NK-92 treated with Interleukin-12 subunit alpha and Interleukin-12 subunit beta, amount 100 ng/mL, for 24 hours (cell line): ENCODE measurements around the gene VPS39.

Experiments
- DNase-seq: peaks from one replicate; lab custom pipeline; 2025; lab: John Stamatoyannopoulos, UW

VPS39 gene

DNA sequence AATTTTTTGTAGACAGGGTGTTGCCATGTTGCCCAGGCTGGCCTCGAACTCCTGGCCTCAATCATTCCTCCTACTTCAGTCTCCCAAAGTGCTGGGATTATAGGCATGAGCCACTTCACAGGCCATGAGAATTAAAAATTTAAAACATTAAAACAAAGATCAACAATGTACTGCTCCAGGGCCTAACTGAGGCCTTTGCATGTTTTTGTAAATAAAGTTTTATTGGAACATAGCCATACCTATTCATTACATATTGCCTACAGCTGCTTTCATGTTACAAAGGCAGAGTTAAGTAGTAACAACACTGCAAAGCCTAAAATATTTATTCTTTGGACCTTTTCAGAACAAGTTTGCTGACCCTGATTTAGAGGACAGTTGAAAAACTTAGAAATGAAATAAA lies 9.6 kb downstream of the VPS39 start:
- no peak for DNase-seq

DNA sequence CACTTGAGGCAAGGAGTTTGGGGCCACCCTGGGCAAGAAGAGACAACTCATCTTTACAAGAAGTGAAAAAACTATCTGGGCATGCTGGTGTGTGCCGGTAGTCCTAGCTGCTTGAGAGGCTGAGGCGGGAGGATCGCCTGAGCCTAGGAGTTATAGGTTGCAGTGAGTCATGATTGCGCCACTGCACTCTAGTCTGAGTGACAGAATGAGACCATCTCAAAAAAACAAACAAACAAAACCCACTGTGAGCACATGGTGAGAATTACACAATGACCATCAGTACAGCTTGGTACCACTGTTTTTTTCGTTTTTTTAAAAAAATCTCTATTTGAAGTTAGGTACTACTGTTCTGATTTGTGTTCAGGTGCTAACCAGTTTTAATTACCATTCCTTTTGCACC lies 13.6 kb downstream of the VPS39 start:
- peak; percentile 77 for DNase-seq

DNA sequence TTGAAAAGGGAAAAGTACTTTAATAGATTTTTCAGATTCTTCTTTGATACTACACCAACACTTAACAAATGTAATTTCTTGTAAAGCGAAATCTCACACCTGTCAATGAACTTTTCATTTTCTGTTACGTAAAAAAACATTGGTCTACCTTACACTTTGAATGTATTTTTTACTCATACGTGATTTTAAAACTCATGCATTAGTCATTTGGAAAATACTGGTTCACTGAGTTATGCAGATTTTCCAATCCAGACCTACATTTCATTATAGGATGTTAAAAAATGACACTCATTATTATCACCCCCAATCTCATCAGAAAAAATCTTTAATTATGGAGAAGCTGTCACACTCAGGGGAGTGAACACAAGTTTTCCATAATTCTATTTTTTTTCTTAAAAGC lies 14.7 kb downstream of the VPS39 start:
- DNase-seq, result no peak

DNA sequence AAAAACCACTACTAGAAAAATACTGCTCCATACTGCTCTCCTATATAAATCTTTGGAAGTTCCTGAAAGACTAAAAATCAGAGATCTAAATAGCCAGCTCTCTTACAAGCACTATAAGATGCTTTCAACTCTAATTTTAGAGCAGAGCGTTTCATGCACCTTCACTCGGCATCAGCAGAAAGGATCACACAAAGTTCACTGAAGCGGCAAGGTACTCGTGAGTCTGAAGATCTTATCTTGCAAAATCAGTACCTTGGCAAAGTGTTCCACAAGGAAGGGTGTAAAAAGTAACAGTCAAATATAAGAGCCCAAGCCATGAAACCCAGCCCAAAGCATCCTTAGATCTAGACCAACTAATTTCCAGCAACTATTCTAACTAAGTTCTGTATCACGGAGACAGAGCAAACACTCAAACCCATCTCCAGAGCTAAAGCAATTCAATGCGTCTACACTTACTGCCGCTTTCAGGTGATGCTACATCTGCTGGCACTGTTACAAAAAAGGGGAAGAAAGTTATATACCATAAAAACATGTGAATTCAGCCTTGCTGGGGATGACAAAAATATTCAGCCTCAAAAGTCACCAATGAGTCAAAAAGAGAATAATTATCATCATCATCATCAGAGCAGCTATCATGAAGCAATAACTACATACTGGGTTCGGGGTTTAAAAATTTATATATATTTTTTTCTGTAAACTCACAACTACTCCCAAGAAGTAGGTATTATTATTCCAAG lies 16.3 kb downstream of the VPS39 start:
- DNase-seq, result no peak

DNA sequence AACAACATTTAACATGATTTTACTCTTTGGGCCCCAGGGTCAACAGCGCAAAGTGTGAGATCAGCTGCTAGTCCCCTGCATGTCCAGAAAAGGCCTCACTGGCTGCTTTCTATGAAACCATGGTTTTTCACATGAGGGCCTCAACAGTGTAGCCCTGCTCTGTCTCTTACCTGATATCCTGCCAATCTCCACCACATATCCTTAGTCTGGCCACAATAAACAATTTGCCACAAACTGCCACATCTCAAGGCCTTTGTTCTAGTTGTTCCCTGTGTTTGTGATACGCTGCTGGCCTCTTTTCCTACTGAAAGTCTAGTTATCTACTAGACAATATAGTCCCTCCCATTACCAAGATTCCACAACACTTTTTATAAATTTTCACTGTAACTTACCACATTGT lies 17.7 kb downstream of the VPS39 start:
- no peak for DNase-seq

DNA sequence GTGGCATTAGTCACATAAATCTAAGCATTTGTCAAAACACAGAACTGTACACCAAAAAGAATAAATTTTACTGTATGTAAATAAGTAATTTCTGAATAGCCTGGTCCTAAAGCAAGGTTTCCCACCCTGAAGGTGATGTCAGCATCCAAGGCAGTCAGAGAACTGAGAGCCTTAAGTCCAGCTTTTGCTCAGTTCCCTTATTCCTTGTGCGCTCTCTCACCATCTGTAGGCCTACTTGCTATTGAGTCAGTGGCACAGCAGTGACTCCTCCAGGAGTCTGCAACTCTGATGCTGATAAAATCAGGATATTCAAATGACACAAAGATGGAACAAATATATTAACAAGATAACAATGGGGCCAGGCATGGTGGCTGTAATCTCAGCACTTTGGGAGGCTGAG lies 22.3 kb downstream of the VPS39 start:
- no peak for DNase-seq

DNA sequence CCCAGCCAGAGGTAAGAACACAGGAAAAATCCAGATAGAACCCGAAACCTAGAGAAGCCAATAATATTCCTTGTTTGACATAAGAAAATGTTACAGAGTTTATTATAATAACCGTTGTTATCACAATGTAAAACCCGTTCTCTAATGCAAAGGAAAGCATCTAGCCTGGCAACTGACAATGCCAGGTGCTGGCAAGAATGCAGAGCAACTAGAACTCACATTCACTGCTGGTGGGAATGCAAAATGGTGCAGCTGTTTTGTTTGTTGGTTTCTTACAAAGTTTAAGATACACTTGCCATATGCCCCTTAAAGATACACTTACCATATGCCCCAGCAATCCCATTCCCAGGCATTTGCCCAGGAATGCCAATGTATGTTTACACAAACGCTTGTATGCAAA lies 23.4 kb downstream of the VPS39 start:
- DNase-seq, result no peak

DNA sequence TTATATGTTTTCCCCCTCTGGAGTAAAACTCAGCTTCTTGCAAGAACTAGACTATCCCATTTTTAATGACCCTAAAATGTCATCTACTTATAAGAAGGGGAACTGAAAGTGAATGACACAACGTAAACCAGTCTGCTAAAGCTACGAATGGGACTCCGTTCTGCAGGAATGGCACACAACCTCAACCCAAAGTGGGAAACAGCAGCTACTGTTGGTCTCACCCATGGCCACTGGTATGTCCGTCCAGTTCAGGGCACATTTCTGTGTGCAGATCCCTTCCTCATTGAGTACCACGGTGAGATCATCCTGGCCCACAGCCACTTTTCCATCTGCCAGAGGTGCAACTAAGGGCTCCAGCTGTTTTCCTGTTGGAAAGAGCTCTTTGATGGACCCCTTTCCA lies 23.8 kb downstream of the VPS39 start:
- no peak for DNase-seq

DNA sequence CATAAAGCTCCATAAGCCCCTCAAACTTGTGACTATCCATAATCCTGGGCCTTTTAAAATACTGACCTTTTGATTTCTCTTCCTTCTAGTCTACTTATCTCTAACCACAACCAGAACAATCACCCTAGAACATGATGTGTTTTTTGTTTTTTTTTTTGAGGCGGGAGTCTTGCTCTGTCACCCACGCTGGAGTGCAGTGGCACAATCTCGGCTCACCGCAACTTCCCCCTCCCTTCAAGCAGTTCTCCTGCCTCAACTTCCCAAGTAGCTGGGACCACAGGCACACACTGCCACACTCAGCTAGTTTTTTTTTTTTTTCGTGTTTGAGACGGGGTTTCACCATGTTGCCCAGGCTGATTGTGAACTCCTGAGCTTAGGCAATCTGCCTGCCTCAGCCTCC lies 25.1 kb downstream of the VPS39 start:
- no peak for DNase-seq

DNA sequence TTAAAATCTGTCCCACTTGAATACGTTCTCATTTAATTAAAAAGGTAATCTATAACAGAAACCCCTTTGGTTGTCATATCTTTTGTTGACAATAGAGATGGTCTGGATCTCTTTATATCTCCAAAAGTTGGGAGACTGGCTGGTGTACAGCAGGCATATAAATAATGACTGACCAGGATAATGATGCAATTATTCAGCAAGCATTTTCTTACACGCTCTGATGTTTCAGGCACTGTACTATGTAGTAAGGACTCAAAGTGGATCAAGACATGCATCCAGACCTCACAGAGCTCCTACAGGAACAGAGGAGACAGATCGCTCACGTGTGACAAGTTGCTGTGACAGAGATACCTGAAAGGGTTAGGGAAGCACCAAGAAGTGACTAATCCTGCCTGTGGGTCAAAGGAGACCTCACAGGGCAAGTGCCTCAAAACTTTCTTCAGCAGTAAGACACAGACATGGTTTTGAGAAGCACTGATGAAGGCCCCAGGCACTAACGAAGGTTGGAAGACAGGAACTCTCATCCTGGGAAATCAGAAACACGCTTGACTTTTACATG lies 25.7 kb downstream of the VPS39 start:
- no peak for DNase-seq

DNA sequence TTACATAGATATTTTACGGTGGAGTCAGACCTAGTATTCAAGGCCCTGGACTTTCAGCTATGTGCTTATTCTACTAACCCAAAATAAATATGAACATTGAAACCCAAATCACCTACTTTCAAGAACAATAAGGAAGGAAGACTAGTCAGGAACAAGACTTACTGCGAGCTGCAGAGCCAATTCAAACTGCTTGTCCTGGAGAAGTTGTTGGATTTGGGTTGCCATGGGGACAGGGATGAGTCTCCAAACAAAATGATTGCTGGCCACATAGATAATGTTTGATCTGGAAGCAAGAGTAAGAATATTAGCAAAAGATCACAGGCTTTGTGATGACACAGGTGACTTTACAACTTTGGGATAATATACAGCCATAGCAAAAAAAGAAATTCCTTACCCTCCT lies 30.0 kb downstream of the VPS39 start:
- no peak for DNase-seq

DNA sequence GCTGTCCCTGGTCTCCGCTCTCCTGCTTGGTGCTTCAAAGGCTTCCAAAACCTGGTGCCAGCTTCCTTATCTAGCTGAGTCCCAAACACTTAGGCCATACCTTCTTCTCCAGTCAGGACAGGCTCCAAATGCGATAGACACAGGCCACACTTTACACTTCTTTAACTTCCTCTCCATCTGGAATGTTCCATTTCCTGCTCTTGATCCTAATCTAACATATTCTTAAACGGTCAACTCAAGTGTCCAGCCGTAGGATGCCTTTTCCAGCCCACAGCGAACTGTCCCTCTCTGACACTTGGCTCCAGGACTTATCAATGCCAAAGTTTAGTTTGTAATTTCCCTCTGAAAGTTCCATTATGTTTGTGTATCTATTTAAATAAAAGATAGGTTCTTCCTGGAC lies 32.4 kb downstream of the VPS39 start:
- no peak for DNase-seq

DNA sequence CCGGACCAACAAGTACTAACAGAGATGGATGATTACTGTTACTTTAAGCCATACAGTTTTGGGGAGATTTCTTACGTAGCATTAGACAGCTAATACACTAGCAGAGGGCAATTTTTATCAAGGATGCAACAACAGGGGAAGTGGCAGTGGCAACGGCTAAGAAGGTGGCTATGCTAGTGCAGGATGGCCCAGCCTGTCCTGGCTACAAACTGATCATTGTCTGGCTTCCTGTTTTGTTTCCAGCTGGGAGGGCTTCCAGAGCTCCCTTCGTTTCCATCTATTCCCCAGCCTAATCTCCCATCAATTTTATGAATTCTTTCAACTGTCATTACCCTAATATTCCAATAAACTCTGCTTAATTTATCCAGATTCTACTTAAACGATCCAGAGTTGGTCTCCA lies 35.6 kb downstream of the VPS39 start:
- no peak for DNase-seq

DNA sequence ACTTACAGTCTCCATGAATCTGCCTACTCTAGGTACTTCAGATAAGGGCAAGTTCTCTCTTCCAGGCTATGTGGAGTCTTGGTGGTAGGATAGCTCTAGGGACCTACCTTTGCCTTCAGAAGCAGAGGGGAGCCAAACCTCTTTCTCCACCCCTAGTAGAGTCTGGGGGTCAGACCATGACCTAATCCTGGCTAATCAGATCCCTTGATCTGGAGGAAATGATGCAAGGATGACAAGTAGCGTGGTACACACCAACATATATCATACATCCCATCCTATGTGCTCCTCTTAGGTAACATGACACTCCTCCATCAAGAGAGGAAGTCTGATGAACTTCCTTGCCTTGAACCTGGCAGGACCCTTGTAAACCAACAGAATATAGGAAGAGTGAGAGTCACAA lies 36.3 kb downstream of the VPS39 start:
- DNase-seq, result no peak

DNA sequence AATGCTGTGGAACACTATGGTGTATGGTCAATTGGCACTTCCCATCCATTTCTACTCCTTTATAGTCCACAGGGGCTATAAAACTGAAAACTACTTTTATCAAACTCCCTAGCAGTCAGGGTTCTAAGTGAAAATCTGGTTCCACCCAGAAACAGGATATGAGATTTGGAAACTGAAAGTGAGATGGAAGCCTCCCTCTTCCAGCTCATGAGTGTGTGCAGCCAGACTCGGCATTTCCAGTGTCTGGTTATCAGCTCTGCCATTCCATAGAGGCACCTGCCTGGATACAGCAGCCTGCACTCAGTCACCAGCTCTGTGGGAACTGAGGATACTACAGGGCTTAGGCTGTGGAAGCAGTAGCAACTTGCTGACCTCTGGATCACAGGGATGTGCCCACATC lies 37.0 kb downstream of the VPS39 start:
- DNase-seq, result no peak

DNA sequence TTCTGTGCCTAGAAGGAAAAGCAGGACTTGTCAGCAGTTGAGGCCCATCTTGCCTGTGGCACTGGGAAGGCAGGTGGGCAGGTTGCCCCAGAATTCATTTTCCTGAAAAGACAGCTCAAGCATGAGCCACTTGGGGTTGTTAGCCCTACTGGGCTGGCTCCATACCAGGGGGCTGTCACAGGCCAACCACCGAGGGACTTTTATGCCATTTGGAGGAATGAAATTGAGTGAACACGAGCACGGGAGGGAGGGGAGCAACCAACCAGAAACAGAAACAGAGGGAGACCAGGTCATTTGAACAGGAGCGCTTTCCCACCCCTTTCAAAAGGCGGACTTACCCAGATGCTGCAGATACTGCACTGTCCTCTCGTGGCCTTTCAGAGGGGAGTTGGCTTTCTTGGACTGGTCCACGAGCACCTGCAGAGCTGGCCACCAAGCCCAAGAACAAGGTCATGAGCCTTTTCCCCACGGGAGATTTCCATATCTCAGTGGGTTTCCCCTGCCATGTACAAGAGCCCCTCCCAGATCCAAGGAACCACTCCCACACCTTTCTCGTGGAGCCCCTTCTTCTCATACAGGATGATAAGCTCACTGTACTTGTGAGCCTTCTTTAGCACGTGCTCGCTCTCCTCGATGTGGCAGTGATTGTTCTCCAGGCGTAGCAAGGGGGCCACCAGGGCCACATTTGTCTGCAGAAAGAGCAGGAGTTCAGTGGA lies 41.7 kb downstream of the VPS39 start:
- no peak for DNase-seq

DNA sequence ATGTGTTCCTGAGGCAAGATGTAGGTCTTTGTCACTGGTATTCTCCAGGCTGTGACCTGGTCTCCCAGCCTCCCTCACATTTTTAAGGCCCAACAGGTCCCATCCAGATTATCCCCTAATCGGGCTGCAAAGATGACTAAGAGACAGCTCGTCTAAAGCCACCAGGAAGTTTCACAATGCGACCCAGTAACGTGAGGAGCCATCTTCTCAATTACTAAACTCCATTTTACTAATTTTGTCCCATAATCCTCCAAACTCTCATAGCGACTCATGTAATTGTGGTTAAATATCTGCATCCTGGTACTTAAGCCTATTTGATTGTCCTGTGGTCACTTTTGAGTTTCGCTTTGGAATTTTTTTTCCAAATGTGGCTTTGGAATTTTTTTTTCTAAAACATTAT lies 43.0 kb downstream of the VPS39 start:
- no peak for DNase-seq

DNA sequence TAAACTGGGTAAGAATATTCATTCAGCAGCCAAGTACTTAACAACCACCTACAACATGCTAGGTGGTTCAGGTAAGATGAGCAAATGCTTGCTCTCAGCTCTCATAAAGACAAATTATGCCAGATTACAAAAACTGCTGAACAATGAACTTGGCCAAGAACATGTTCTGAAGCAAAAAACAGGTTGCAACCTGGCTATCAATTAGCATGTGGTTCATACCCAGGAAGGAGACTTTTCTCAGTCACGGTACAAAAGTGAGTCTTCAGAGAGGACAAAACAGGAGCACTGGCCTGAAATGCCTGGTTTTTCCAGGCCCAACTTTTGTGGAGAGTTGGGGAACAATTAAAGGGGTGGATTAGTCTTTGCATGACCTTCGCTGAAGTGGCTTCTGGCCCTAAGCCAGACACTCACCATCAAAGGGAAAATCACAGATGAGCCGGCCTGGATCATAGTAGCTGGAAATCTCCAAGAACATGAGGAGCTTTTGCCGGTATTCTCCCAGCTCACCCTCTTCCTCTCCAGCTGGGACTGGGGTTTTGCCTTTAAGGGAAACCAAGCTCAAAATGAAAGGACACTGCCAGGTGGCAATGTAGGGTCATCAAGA lies 44.1 kb downstream of the VPS39 start:
- no peak for DNase-seq

DNA sequence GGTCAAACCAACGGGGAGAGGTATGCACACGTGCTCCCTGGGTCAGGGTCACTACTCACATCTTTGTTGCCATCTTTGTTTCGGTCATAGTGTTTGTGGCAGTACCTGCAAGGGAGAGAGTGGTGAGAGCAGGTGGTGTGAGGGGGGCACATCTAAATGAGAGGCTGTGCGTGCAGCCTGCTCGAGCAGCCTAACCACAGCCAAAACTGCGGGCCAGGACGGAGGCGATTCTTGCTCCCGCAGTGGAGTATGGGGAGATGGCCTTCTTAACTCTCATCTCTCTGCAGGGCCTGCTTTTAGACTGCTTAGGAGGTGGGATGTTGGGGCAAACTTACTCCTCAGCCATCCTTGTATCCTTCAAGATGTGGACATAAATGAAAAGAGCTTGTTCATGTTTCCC lies 44.8 kb downstream of the VPS39 start:
- no peak for DNase-seq

DNA sequence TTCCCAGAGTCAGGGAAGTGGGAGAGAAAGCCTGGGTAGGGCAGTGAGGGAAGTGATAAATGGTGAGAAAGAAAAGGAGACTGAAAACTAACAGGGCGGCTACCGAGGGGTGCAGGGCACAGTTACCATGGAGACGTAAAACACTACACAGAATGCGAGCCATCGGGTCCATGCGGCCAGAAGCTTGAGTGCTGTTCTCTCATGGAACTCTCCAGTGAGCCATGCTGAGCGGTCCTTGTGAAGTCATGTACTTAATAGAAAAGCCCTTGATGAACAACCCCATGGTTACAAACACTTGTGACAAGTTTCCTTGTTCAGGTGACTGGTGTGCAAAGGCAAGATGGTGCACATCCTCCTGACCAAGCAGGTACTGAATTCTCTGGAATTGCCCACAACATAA lies 48.0 kb downstream of the VPS39 start:
- DNase-seq, result no peak

DNA sequence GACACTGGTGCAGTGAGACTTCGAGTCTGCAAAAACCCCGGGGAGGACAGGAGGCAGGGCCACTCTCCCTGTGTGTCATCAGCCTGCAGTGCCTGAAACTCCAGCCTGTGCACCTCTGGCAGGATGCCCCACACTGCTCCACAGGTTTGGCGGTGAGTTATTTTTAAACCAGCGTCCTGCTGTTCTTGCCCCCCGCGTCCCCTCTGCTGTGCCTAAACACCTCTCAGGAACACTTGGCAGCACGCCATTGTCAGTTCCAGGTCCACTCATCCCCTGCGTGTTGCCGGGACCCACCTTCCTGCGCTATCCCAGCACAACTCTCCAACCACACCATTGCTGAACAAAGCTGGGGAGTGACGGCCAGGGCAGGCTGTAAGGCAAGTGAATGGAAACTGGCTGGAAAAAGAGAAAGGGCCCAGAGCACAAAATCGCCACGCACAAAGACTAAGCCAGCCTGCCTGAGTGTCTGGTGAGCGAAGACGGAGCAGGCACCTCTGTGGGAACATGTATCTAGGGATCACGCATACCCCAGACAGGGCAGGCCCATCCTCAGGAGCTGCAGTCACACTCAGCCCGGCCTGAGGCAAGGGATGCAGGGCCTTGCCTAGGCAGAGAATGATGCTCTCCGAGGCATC lies 48.6 kb downstream of the VPS39 start:
- DNase-seq, result no peak

DNA sequence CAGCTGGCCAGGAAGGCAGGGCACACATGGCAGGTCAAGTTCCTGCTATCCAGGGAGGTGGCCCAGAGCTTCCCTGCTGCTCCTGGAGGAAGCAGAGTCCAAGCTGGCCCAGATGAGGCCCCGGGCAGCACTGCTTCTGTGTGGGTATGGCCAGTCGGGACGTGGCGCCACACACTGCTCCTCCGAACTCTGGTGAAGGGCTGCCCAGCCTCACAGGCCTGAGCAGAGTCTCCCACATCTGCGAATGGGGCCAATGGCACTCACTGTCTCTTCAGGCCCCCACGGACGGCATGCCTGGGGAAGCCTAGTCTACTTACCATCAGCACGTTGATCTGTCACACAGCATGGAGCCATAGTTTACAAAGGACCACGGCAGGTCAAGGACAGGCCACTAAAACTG lies 49.2 kb downstream of the VPS39 start:
- no peak for DNase-seq
